VCaP (cell line): Measurements from ENCODE around the gene CACNA1B.

Source experiments
- H3K27ac ChIP-seq: fragments of 450-650 bp; 2 replicates; pipeline ENCODE4 v1.5.1; 2017
- CTCF ChIP-seq: fragments of 450-650 bp; conservative IDR thresholded peaks from 2 replicates; pipeline ENCODE4 v1.5.1; 2017; ENCODE audit warnings: mild to moderate bottlenecking, moderate library complexity

CACNA1B gene

DNA sequence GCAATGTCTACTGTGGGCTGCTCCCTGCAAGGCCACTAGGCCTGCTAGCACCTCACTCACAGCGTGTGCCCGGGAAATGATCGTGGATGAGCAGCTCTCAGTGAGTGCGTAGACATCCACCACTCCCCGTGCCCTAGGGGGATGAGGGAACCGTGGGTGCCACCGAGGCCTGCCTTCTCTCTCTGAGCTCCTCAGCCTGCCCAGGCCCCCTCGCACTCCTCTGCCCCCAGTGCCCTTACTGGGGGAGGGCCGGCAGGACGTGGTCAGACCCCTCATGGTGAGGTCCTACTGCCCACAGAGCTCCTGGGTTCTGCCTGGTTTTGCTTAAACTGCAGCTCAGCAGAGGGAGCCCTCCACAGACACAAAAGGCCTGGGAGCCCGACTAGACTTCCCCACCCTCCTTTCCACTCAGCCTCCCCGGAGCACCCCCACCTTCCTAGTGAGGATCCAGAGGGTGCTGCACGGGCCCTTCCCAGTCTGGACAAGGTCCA, 220.0 kb downstream of the CACNA1B start:
- TF ChIP-seq CTCF, result no peak
- peak overlapping the region; percentile 21; the same call in 1 of the 2 replicates for H3K27ac ChIP-seq

- H3K27ac ChIP-seq, result peak overlapping the region; percentile 21
- no peak for TF ChIP-seq CTCF
Observed at GRCh38 chr9:138098116-138098907, 220.7 kb downstream of the CACNA1B start.

GRCh38 chr9:138098908-138099791, 221.6 kb downstream of the CACNA1B start:
- peak overlapping the region; percentile 21 for H3K27ac ChIP-seq
- no peak for TF ChIP-seq CTCF

DNA sequence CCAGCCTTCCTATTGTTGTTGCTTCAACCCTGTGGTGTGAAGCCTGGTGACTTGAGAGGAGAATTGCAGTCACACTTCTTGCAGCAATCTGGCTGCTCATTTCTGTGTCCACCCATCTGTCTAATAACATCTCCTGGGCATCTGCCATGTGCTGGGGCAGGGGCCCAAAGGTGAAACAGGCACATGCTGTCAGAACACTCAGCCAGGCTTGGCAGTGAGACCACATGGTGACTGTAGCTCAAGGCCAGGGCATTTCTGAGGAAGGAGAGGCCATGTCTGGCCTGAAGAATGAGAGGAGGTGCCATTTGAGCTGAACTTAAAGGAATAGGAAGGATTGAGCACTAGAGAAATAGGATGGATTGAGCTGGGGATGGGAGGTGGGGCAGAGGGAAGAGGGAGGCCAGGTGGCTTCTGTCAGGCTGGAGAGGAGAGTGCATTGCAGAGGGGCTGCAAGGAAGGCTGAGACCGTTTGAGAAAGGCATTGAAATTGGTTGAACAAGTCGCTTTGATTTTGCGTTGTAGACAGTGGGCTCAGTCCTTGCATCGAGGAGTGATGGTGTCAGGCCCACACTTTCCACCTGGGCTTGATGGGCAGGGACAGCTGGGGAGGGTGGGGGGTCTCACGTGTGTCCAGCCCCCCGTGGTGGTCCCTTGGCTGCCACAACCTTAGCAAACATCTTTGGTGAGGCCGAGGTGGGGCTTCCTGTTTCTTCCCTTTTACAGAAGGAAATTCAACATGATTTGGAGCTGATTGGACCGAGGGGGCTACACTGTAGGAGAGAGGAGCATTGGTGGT, 222.4 kb downstream of the CACNA1B start:
- 0 out of 2 replicates have a peak overlapping the region, but pooled peaks have one; percentile 5 for H3K27ac ChIP-seq
- TF ChIP-seq CTCF, result no peak

GRCh38 chr9:138100711-138101350, 223.2 kb downstream of the CACNA1B start:
- 0 out of 2 replicates have a peak, but pooled peaks have one; percentile 20 for TF ChIP-seq CTCF
- H3K27ac ChIP-seq, result no peak overlapping the region

GRCh38 chr9:138101444-138102234, 224.1 kb downstream of the CACNA1B start:
- no peak overlapping the region for H3K27ac ChIP-seq
- no peak for TF ChIP-seq CTCF
